NCI-H1092 treated with DMSO at 0.1 percent for 48 hours (cell line): ENCODE data around the gene FBXL7.

ENCODE experiments used
- DNase-seq: peaks from one replicate; lab custom pipeline; 2025; lab: John Stamatoyannopoulos, UW

FBXL7 gene

GRCh38 chr5:15717001-15717400 is 217.0 kb downstream of the FBXL7 start:
- no peak for DNase-seq

- no peak for DNase-seq
Measured at GRCh38 chr5:15718421-15719179, 218.6 kb downstream of the FBXL7 start.

GRCh38 chr5:15719784-15720183 is 219.8 kb downstream of the FBXL7 start:
- no peak for DNase-seq

GRCh38 chr5:15720515-15720914 is 220.5 kb downstream of the FBXL7 start:
- no peak for DNase-seq

GRCh38 chr5:15722305-15722704 is 222.3 kb downstream of the FBXL7 start:
- no peak for DNase-seq

- no peak for DNase-seq
Measured at GRCh38 chr5:15727375-15727774, 227.4 kb downstream of the FBXL7 start.

GRCh38 chr5:15728811-15729210 is 228.8 kb downstream of the FBXL7 start:
- DNase-seq, result no peak

GRCh38 chr5:15731699-15732098 is 231.7 kb downstream of the FBXL7 start:
- no peak for DNase-seq

- no peak for DNase-seq
Measured at GRCh38 chr5:15734058-15734457, 234.1 kb downstream of the FBXL7 start.

- no peak for DNase-seq
Measured at GRCh38 chr5:15737036-15737821, 237.2 kb downstream of the FBXL7 start.

- DNase-seq, result no peak
Measured at GRCh38 chr5:15737871-15738664, 238.1 kb downstream of the FBXL7 start.

GRCh38 chr5:15740383-15740782 is 240.4 kb downstream of the FBXL7 start:
- no peak for DNase-seq

GRCh38 chr5:15741591-15741990 is 241.6 kb downstream of the FBXL7 start:
- DNase-seq, result no peak

GRCh38 chr5:15746833-15747232 is 246.9 kb downstream of the FBXL7 start:
- DNase-seq, result no peak

- DNase-seq, result no peak
Measured at GRCh38 chr5:15748266-15748665, 248.3 kb downstream of the FBXL7 start.

- DNase-seq, result no peak
Measured at GRCh38 chr5:15752663-15753285, 252.8 kb downstream of the FBXL7 start.

GRCh38 chr5:15753752-15754151 is 253.8 kb downstream of the FBXL7 start:
- no peak for DNase-seq

- no peak for DNase-seq
Measured at GRCh38 chr5:15757103-15757502, 257.1 kb downstream of the FBXL7 start.

- no peak for DNase-seq
Measured at GRCh38 chr5:15757619-15758018, 257.6 kb downstream of the FBXL7 start.

GRCh38 chr5:15762668-15763067 is 262.7 kb downstream of the FBXL7 start:
- DNase-seq, result no peak

- DNase-seq, result no peak
Measured at GRCh38 chr5:15763754-15764153, 263.8 kb downstream of the FBXL7 start.

GRCh38 chr5:15768936-15769335 is 269.0 kb downstream of the FBXL7 start:
- no peak for DNase-seq
